GM12878 (cell line): Measurements from ENCODE around the gene EEPD1. TPM values are rescaled to one million over a fixed set of nuclear protein-coding genes. Genes with fewer than 3 reads are reported as not detected.

Source experiments
- ATAC-seq: fragments of 200-7000 bp; cut with Tn5 transposase; 3 replicates; pipeline ENCODE4 v1.9.1; 2020; ENCODE audit warnings: mild to moderate bottlenecking, moderate library complexity
- BruUV-seq: library from RNA; stranded (reverse); fragments of 400-500 nt; replicated peaks from 2 replicates; lab custom pipeline; 2021; lab: Mats Ljungman, UMichigan
- CTCF ChIA-PET: fragments of 300-600 bp; sonication (Branson Sonifier 250); formaldehyde crosslinking; extraction: SDS; loops from one replicate; lab custom pipeline; 2021; ENCODE audit warnings: inconsistent platforms; lab: Yijun Ruan, JAX
- POLR2A ChIA-PET: fragments of 350-600 bp; formaldehyde crosslinking; extraction: SDS; loops from one replicate; lab custom pipeline; 2021; ENCODE audit warnings: inconsistent platforms; lab: Charles Lee
- RAD21 ChIA-PET: fragments of 300-600 bp; sonication (Branson Sonifier 250); formaldehyde crosslinking; loops from one replicate; lab custom pipeline; 2023; ENCODE audit warnings: antibody characterized with exemption; ENCODE audit not compliant: unreplicated experiment; lab: Charles Lee
- SMC1A ChIA-PET: fragments of 300-600 bp; sonication (Branson Sonifier 250); formaldehyde crosslinking; loops from one replicate; lab custom pipeline; 2023; ENCODE audit not compliant: unreplicated experiment, uncharacterized antibody; lab: Charles Lee
- DNase-seq: peaks from one replicate; pipeline ENCODE4 v3.0.0-alpha.2; 2011; ENCODE audit warnings: low read depth, low spot score
- FAIRE-seq: peaks from 3 replicates; lab custom pipeline; 2011; peaks lifted over from hg19 to GRCh38; lab: Jason Lieb, UNC
- H2AFZ ChIP-seq: 2 replicates; pipeline ENCODE4 v1.6.0; 2011; ENCODE audit warnings: low read depth, low read length, control low read depth; ENCODE audit not compliant: control insufficient read depth
- H3K27ac ChIP-seq: 2 replicates; pipeline ENCODE4 v1.5.1; 2011; ENCODE audit warnings: control low read depth; ENCODE audit not compliant: control insufficient read depth, insufficient read depth
- H3K27me3 ChIP-seq, 2 experiments: replicated peaks in 1 of 2; 2 replicates each; pipeline versions ENCODE4 v1.6.0 to v1.6.1; 2011; ENCODE audit warnings: low read length in 1 of 2; ENCODE audit not compliant: control insufficient read depth in 2 of 2, insufficient read depth in 2 of 2
- H3K36me3 ChIP-seq, 2 experiments: 2 replicates each; pipeline ENCODE4 v1.5.1; 2011; ENCODE audit warnings: low read length in 1 of 2; ENCODE audit not compliant: control insufficient read depth in 2 of 2, insufficient read depth in 2 of 2
- H3K4me1 ChIP-seq: 2 replicates; pipeline ENCODE4 v1.6.1; 2011; ENCODE audit warnings: mild to moderate bottlenecking, low read length, moderate library complexity, mixed read lengths; ENCODE audit not compliant: control insufficient read depth, insufficient read depth
- H3K4me2 ChIP-seq: 2 replicates; pipeline ENCODE4 v1.6.0; 2011; ENCODE audit warnings: control low read depth; ENCODE audit not compliant: control insufficient read depth, insufficient read depth
- H3K4me3 ChIP-seq: fragments of 200-600 bp; sonication (generic); 2 replicates; pipeline ENCODE4 v1.5.1; 2016
- H3K79me2 ChIP-seq: 2 replicates; pipeline ENCODE4 v1.6.0; 2011; ENCODE audit warnings: low read length; ENCODE audit not compliant: control insufficient read depth, insufficient read depth
- H3K9ac ChIP-seq: 2 replicates; pipeline ENCODE4 v1.8.0; 2011; ENCODE audit warnings: low read length, control low read depth, mixed read lengths; ENCODE audit not compliant: control insufficient read depth, insufficient read depth
- H3K9me3 ChIP-seq: replicated peaks from 3 replicates; pipeline ENCODE4 v1.5.1; 2011; ENCODE audit warnings: mild to moderate bottlenecking, low read length; ENCODE audit not compliant: control insufficient read depth, insufficient read depth
- H4K20me1 ChIP-seq: 2 replicates; pipeline ENCODE4 v1.6.0; 2011; ENCODE audit not compliant: control insufficient read depth, insufficient read depth
- ASH2L ChIP-seq: fragments of 300-600, 200-600 bp; sonication (generic); IDR thresholded peaks from 2 replicates; pipeline ENCODE4 v1.6.1; 2017; ENCODE audit warnings: low read depth, mild to moderate bottlenecking, borderline replicate concordance
- BMI1 ChIP-seq: fragments of 450-650 bp; IDR thresholded peaks from 2 replicates; pipeline ENCODE4 v1.6.1; 2016; ENCODE audit warnings: mild to moderate bottlenecking, moderate library complexity, borderline replicate concordance
- BRCA1 ChIP-seq: IDR thresholded peaks from 2 replicates; pipeline ENCODE4 v1.6.1; 2011; ENCODE audit warnings: low read depth, low read length, improper control_type of control experiment
- CHD2 ChIP-seq: IDR thresholded peaks from 2 replicates; pipeline ENCODE4 v1.6.1; 2011; ENCODE audit warnings: low read depth, low read length, improper control_type of control experiment, borderline replicate concordance
- CREB1 ChIP-seq: IDR thresholded peaks from 2 replicates; pipeline ENCODE4 v1.6.1; 2012; ENCODE audit warnings: low read depth, mild to moderate bottlenecking, inconsistent platforms
- EGR1 ChIP-seq, 2 experiments: IDR thresholded peaks; 1 replicate in 1 of 2; 2 replicates in 1 of 2; pipeline ENCODE4 v1.6.1; 2011 to 2012; ENCODE audit warnings: low read depth in 2 of 2, low read length in 2 of 2, borderline replicate concordance in 1 of 2, mild to moderate bottlenecking in 1 of 2, moderate library complexity in 1 of 2
- FOS ChIP-seq: IDR thresholded peaks from 3 replicates; pipeline ENCODE4 v1.6.1; 2011; ENCODE audit warnings: borderline replicate concordance; ENCODE audit not compliant: insufficient read length; ENCODE audit errors: extremely low read depth
- GATAD2B ChIP-seq: fragments of 450-650 bp; conservative IDR thresholded peaks from 2 replicates; pipeline ENCODE4 v1.6.1; 2017; ENCODE audit warnings: low read depth, mild to moderate bottlenecking, moderate library complexity
- IRF3 ChIP-seq: fragments of 450-650 bp; IDR thresholded peaks from 2 replicates; pipeline ENCODE4 v1.6.1; 2014; ENCODE audit warnings: mild to moderate bottlenecking
- MEF2A ChIP-seq: IDR thresholded peaks from 2 replicates; pipeline ENCODE4 v1.6.1; 2011; ENCODE audit warnings: low read depth, mild to moderate bottlenecking, low read length, moderate library complexity; ENCODE audit not compliant: insufficient read depth
- POLR2AphosphoS2 ChIP-seq: IDR thresholded peaks from 2 replicates; pipeline ENCODE4 v1.6.1; 2011; ENCODE audit warnings: low read depth, mild to moderate bottlenecking, low read length, improper control_type of control experiment, moderate library complexity
- RBBP5 ChIP-seq: fragments of 200-600 bp; sonication (generic); conservative IDR thresholded peaks from 2 replicates; pipeline ENCODE4 v1.6.1; 2016
- RUNX3 ChIP-seq: IDR thresholded peaks from 2 replicates; pipeline ENCODE4 v1.6.1; 2012; ENCODE audit warnings: low read length, inconsistent platforms
- SIN3A ChIP-seq: IDR thresholded peaks from 2 replicates; pipeline ENCODE4 v1.6.1; 2012; ENCODE audit warnings: low read depth, low read length, improper control_type of control experiment
- SMAD1 ChIP-seq: fragments of 450-650 bp; IDR thresholded peaks from 2 replicates; pipeline ENCODE4 v1.6.1; 2018; ENCODE audit warnings: mild to moderate bottlenecking, low read depth; ENCODE audit not compliant: partially characterized antibody
- TAF1 ChIP-seq: IDR thresholded peaks from 2 replicates; pipeline ENCODE4 v1.6.1; 2011; ENCODE audit warnings: mild to moderate bottlenecking, low read depth, low read length, borderline replicate concordance
- TCF7 ChIP-seq: IDR thresholded peaks from 2 replicates; pipeline ENCODE4 v1.6.1; 2014; ENCODE audit warnings: antibody characterized with exemption, borderline replicate concordance
- YY1 ChIP-seq: IDR thresholded peaks from 2 replicates; pipeline ENCODE4 v1.6.1; 2011; ENCODE audit warnings: low read depth, mild to moderate bottlenecking, low read length
- ZNF687 ChIP-seq: fragments of 450-650 bp; IDR thresholded peaks from 2 replicates; pipeline ENCODE4 v1.6.1; 2017; ENCODE audit warnings: mild to moderate bottlenecking, moderate library complexity
- whole genome bisulfite sequencing: methylation state at CpG from one replicate; pipeline ENCODE4 v1.1.6; 2016; ENCODE audit warnings: low lambda C conversion rate; ENCODE audit not compliant: insufficient replicate concordance, insufficient coverage; ENCODE audit errors: missing lambda C conversion rate; 5-methylcytosine and 5-hydroxymethylcytosine counted together
- in situ Hi-C: fragments of 300-500 bp; cut with MboI; formaldehyde crosslinking; loops from 9 replicates; pipeline ENCODE4 v1.14.3; 2018; ENCODE audit warnings: mixed read lengths
- intact Hi-C: fragments of 100-400 bp; cut with micrococcal nuclease; formaldehyde crosslinking; loops from one replicate; pipeline ENCODE4 v1.14.2; 2022; ENCODE audit not compliant: unreplicated experiment
- polyA plus RNA-seq, 11 experiments: library from polyadenylated mRNA; depleted of rRNA in 4 of 11; unstranded in 6 of 11; stranded (reverse) in 5 of 11; fragments of >200 nt; fragmentation: Nextera tagmentation in 4 of 11; fragmentation: Illumina TruSeq in 1 of 11; extraction: Ambion mirVana in 4 of 11; extraction: Trizol in 1 of 11; gene quantifications; 1 replicate in 1 of 11; 2 replicates in 10 of 11; pipeline versions ENCODE4 v1.2.1 to v1.2.3, GENCODE V29; 2011 to 2016; ENCODE audit warnings: inconsistent platforms in 2 of 11, missing spikeins in 2 of 11, low read depth in 1 of 11
- total RNA-seq, 4 experiments: library from RNA; depleted of rRNA in 3 of 4; stranded (reverse); fragments of >200 nt in 3 of 4; fragmentation: Illumina TruSeq in 1 of 4; extraction: Trizol in 1 of 4; gene quantifications; 2 replicates each; pipeline versions ENCODE4 v1.2.1 to v1.2.3, GENCODE V29; 2013 to 2021

The EEPD1 gene
- total and polyA plus RNA-seq, 10 of the 15 experiments (the other 5 are each of a cell fraction or from before 2014, with no cell fraction given): 0.24 to 2.8 (median 0.86) TPM; not detected in 1

- Histone ChIP-seq H3K27ac (no peak overlapping the region), H3K36me3 (no peaks in the 10 kb centered on the region), H3K4me3 (no peak overlapping the region), H2AFZ (no peak overlapping the region), H4K20me1 (no peaks in the 10 kb centered on the region), H3K4me2 (no peak overlapping the region), H3K79me2 (no peaks in the 10 kb centered on the region), H3K9me3 (no peaks in the 10 kb centered on the region), H3K4me1 (peaks cover 22% of the 10 kb centered on the region), H3K9ac (no peak overlapping the region), H3K27me3 (no peaks in the 10 kb centered on the region)
- ChIA-PET POLR2A (interaction anchor here (0.9 to 2.3 kb wide), 5 partner anchors 9 to 93 kb away, joined by 3 to 12 read pairs (median 5); no protein-coding TSS in a partner anchor), SMC1A (interaction anchor here (0.6 to 8.7 kb wide), 9 partner anchors 11 to 356 kb away, joined by 3 to 92 read pairs (median 5); no protein-coding TSS in a partner anchor), CTCF (interaction anchor here (0.6 to 2.9 kb wide), 11 partner anchors 8 to 280 kb away, joined by 3 to 18 read pairs (median 4); no protein-coding TSS in a partner anchor), RAD21 (interaction anchor here (0.7 to 4.1 kb wide), 7 partner anchors 8 to 138 kb away, joined by 3 to 62 read pairs (median 10); no protein-coding TSS in a partner anchor)
- no peak for ATAC-seq
- no peak for FAIRE-seq
- DNase-seq: no peak
- intact Hi-C loops: loop anchor here (5.0 kb wide), 1 partner anchor 73 kb away; no protein-coding TSS in a partner anchor
- in situ Hi-C loops: no loop called here
- 64% methylated on average over 6 of the region's 6 CpGs for WGBS
- TF ChIP-seq ASH2L (no peak), GATAD2B (no peak), RUNX3 (no peak), EGR1 (IDR thresholded peaks at IDR 0.05; ENCODE audit: borderline replicate concordance in 1 of 2, low read depth in 2 of 2, low read length in 2 of 2) (no peak), RBBP5 (no peak), BRCA1 (no peak), YY1 (no peak), SMAD1 (no peak), IRF3 (no peak), CREB1 (no peak), BMI1 (no peak), TCF7 (no peak), FOS (no peak), POLR2AphosphoS2 (no peak), MEF2A (no peak), CHD2 (no peak), ZNF687 (no peak), TAF1 (no peak), SIN3A (no peak)
- BruUV-seq: no TSS peak
Observed at GRCh38 chr7:36264913-36265516, 112.0 kb downstream of the EEPD1 start.
